GM12865 (cell line): ENCODE data around the gene FBN1.

Experiments
- DNase-seq: peaks from one replicate; pipeline ENCODE4 v3.0.0; 2010; ENCODE audit warnings: low read depth
- H3K4me3 ChIP-seq: 2 replicates; pipeline ENCODE4 v1.5.1; 2011; ENCODE audit warnings: mild to moderate bottlenecking, low read depth, low read length, control low read depth
- CTCF ChIP-seq: IDR thresholded peaks from 2 replicates; pipeline ENCODE4 v1.5.1; 2011; ENCODE audit warnings: low read length, control low read depth, low read depth, inconsistent platforms; ENCODE audit not compliant: insufficient read depth; ENCODE audit errors: missing control alignments

FBN1 gene

GRCh38 chr15:48458876-48459275, 186.6 kb downstream of the FBN1 start:
- TF ChIP-seq CTCF: no peak
- H3K4me3 ChIP-seq: no peak overlapping the region
- no peak for DNase-seq

DNA sequence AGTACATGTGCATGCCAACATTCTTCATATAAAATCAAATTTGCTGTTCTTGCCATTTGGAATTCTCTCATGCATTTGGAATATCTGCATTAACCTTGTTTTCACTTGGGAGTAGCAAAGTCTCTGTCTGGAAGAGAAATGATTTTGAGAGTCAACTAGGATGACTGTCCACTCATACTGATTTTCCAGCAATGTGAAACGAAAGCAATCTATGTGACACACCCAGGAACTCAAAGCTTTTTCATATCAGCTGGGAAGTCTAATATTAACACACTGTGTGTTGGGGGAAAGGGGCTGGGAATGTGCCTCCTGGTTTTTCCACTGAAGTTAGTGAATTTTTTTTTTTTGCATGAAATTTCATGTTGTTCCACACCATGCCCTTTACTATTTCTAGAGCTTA, 189.4 kb downstream of the FBN1 start:
- TF ChIP-seq CTCF: no peak
- no peak for DNase-seq
- H3K4me3 ChIP-seq: no peak overlapping the region

- no peak for DNase-seq
- H3K4me3 ChIP-seq: no peak overlapping the region
- no peak for TF ChIP-seq CTCF
Observed at GRCh38 chr15:48451736-48452135, 193.8 kb downstream of the FBN1 start.

DNA sequence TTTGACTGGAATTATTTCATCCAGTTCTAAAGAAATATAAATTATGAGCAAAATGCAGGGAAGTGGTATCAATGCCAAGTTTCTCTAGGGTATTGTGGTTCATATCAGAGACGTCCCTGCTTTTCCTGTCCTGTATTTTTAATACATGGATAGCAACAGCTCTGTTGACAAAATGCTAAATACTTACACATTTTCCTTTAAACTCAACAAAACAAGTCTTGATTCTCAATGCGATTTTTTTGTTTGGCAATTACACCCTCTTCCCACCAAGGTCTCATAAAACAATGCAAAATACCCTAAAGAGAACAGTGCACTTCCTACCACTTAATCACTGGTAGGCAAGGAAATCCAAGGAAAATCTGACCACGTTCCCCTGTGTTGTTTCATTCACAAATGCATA, 194.3 kb downstream of the FBN1 start:
- TF ChIP-seq CTCF: no peak
- DNase-seq: no peak
- no peak overlapping the region for H3K4me3 ChIP-seq

- no peak overlapping the region for H3K4me3 ChIP-seq
- no peak for TF ChIP-seq CTCF
- DNase-seq: no peak
Observed at GRCh38 chr15:48449734-48450133, 195.8 kb downstream of the FBN1 start.

DNA sequence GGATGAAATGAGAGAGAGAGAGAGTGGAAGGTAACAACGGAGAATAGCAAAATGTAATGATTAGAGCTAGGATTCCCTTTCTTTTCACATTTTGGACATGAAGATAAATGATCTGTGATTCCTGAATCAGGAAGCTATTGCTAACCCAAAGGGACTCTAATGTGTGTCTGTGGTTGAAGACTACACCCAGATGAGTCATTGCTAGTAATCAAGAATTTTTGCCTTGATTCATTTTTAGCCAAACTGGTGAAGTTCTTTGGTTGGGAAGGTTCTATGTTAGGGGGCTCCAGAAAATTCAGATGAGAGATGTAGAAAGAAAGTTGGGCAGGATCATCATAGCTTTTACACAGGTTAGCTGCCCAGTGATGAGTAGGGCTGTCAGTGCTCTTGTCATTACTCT, 197.9 kb downstream of the FBN1 start:
- no peak for DNase-seq
- no peak for TF ChIP-seq CTCF
- H3K4me3 ChIP-seq: no peak overlapping the region

- H3K4me3 ChIP-seq: no peak overlapping the region
- DNase-seq: no peak
- no peak for TF ChIP-seq CTCF
Observed at GRCh38 chr15:48447058-48447457, 198.5 kb downstream of the FBN1 start.
